GM12875 (cell line): Measurements from ENCODE around the gene ZCCHC24.

Experiments
- H3K4me3 ChIP-seq: one replicate; pipeline ENCODE4 v1.5.1; 2011; ENCODE audit warnings: low read depth, low read length, control low read depth
- CTCF ChIP-seq: IDR thresholded peaks from 2 replicates; pipeline ENCODE4 v1.5.1; 2011; ENCODE audit warnings: low read depth, mild to moderate bottlenecking, control low read depth, inconsistent platforms, low read length, moderate library complexity, borderline replicate concordance; ENCODE audit not compliant: insufficient read depth

ZCCHC24 gene

GRCh38 chr10:79396520-79396919, 48.9 kb downstream of the ZCCHC24 start:
- H3K4me3 ChIP-seq: no peak overlapping the region
- TF ChIP-seq CTCF: no peak

GRCh38 chr10:79394664-79395063, 50.8 kb downstream of the ZCCHC24 start:
- no peak for TF ChIP-seq CTCF
- H3K4me3 ChIP-seq: no peak overlapping the region

- H3K4me3 ChIP-seq: no peak overlapping the region
- no peak for TF ChIP-seq CTCF
Observed at GRCh38 chr10:79393924-79394610, 51.4 kb downstream of the ZCCHC24 start.

GRCh38 chr10:79393221-79393923, 52.1 kb downstream of the ZCCHC24 start:
- no peak for TF ChIP-seq CTCF

GRCh38 chr10:79392506-79393176, 52.8 kb downstream of the ZCCHC24 start:
- no peak for TF ChIP-seq CTCF
- no peak overlapping the region for H3K4me3 ChIP-seq

More at GRCh38 chr10:79393221-79393923, 52.1 kb downstream of the ZCCHC24 start:
- H3K4me3 ChIP-seq: no peak overlapping the region

GRCh38 chr10:79392020-79392398, 53.4 kb downstream of the ZCCHC24 start:
- no peak for TF ChIP-seq CTCF
- H3K4me3 ChIP-seq: no peak overlapping the region
